H1 (cell line): ENCODE measurements around the gene STYXL1. TPM values are rescaled to one million over a fixed set of nuclear protein-coding genes. Genes with fewer than 3 reads are reported as not detected.

Experiments used
- BACH1 ChIP-seq: IDR thresholded peaks from 2 replicates; pipeline ENCODE4 v1.6.1; 2012; ENCODE audit warnings: low read length, improper control_type of control experiment
- FOSL1 ChIP-seq: IDR thresholded peaks from 2 replicates; pipeline ENCODE4 v1.6.1; 2011; ENCODE audit warnings: mild to moderate bottlenecking, low read depth, low read length, moderate library complexity; ENCODE audit not compliant: insufficient read depth
- KDM1A ChIP-seq: fragments of 200-600, 300-600 bp; sonication (generic); IDR thresholded peaks from 2 replicates; pipeline ENCODE4 v1.7.1; 2016; ENCODE audit warnings: mild to moderate bottlenecking, low read length, borderline replicate concordance
- SAP30 ChIP-seq: fragments of 300-600 bp; sonication (generic); IDR thresholded peaks from 2 replicates; pipeline ENCODE4 v1.7.1; 2012; ENCODE audit warnings: low read length, moderate library complexity, mild to moderate bottlenecking, inconsistent platforms; ENCODE audit not compliant: insufficient read depth, insufficient replicate concordance
- SIX5 ChIP-seq: IDR thresholded peaks from 2 replicates; pipeline ENCODE4 v1.6.1; 2011; ENCODE audit warnings: mild to moderate bottlenecking, low read depth, low read length
- polyA plus RNA-seq, 7 experiments: library from polyadenylated mRNA; depleted of rRNA in 3 of 7; stranded (reverse) in 5 of 7; unstranded in 2 of 7; fragments of >200 nt in 5 of 7; fragments of 200-250 nt in 2 of 7; gene quantifications; 1 replicate in 5 of 7; 2 replicates in 1 of 7; 4 replicates in 1 of 7; pipeline versions ENCODE4 v1.2.1 to v1.2.3, GENCODE V29; 2011 to 2013; ENCODE audit warnings: missing spikeins in 2 of 7, mixed read lengths in 2 of 7
- total RNA-seq: library from RNA; stranded (reverse); fragmentation: NEBNext Ultra II Directional; extraction: Animal tissue kit (Norgen Biotek cat#: 25700); gene quantifications from 2 replicates; pipeline ENCODE4 v1.2.1, GENCODE V29; 2021
- TF ChIP-seq, protein P1 (sequence below): fragments of 300-600 bp; sonication (generic); IDR thresholded peaks from 2 replicates; pipeline ENCODE4 v1.7.1; 2012; ENCODE audit warnings: low read length, moderate library complexity, mild to moderate bottlenecking, inconsistent platforms; ENCODE audit not compliant: insufficient replicate concordance

STYXL1 gene
- total and polyA plus RNA-seq, 2 of the 8 experiments (the other 6 are each of a cell fraction or from before 2014, with no cell fraction given) = 32.3 to 53.9 TPM

DNA sequence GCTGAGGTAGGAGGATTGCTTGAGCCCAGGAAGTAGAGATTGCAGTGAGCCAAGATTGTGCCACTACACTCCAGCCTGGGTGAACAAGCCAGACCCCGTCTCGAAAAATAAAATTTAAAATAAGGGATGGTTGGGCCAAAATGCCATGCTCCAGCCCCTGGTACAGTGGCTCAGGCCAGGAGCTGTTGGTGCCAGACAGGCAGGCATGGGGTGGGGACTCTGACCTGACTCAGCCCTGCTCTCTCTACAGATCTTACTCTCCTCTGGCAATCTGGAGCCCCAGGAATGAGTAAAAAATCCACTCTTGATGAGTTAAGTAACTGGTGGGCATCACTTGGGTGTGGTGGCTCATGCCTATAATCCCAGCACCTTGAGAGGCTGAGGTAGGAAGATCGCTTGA is 45.0 kb downstream of the STYXL1 start (continued):
- TF ChIP-seq, protein P1, sequence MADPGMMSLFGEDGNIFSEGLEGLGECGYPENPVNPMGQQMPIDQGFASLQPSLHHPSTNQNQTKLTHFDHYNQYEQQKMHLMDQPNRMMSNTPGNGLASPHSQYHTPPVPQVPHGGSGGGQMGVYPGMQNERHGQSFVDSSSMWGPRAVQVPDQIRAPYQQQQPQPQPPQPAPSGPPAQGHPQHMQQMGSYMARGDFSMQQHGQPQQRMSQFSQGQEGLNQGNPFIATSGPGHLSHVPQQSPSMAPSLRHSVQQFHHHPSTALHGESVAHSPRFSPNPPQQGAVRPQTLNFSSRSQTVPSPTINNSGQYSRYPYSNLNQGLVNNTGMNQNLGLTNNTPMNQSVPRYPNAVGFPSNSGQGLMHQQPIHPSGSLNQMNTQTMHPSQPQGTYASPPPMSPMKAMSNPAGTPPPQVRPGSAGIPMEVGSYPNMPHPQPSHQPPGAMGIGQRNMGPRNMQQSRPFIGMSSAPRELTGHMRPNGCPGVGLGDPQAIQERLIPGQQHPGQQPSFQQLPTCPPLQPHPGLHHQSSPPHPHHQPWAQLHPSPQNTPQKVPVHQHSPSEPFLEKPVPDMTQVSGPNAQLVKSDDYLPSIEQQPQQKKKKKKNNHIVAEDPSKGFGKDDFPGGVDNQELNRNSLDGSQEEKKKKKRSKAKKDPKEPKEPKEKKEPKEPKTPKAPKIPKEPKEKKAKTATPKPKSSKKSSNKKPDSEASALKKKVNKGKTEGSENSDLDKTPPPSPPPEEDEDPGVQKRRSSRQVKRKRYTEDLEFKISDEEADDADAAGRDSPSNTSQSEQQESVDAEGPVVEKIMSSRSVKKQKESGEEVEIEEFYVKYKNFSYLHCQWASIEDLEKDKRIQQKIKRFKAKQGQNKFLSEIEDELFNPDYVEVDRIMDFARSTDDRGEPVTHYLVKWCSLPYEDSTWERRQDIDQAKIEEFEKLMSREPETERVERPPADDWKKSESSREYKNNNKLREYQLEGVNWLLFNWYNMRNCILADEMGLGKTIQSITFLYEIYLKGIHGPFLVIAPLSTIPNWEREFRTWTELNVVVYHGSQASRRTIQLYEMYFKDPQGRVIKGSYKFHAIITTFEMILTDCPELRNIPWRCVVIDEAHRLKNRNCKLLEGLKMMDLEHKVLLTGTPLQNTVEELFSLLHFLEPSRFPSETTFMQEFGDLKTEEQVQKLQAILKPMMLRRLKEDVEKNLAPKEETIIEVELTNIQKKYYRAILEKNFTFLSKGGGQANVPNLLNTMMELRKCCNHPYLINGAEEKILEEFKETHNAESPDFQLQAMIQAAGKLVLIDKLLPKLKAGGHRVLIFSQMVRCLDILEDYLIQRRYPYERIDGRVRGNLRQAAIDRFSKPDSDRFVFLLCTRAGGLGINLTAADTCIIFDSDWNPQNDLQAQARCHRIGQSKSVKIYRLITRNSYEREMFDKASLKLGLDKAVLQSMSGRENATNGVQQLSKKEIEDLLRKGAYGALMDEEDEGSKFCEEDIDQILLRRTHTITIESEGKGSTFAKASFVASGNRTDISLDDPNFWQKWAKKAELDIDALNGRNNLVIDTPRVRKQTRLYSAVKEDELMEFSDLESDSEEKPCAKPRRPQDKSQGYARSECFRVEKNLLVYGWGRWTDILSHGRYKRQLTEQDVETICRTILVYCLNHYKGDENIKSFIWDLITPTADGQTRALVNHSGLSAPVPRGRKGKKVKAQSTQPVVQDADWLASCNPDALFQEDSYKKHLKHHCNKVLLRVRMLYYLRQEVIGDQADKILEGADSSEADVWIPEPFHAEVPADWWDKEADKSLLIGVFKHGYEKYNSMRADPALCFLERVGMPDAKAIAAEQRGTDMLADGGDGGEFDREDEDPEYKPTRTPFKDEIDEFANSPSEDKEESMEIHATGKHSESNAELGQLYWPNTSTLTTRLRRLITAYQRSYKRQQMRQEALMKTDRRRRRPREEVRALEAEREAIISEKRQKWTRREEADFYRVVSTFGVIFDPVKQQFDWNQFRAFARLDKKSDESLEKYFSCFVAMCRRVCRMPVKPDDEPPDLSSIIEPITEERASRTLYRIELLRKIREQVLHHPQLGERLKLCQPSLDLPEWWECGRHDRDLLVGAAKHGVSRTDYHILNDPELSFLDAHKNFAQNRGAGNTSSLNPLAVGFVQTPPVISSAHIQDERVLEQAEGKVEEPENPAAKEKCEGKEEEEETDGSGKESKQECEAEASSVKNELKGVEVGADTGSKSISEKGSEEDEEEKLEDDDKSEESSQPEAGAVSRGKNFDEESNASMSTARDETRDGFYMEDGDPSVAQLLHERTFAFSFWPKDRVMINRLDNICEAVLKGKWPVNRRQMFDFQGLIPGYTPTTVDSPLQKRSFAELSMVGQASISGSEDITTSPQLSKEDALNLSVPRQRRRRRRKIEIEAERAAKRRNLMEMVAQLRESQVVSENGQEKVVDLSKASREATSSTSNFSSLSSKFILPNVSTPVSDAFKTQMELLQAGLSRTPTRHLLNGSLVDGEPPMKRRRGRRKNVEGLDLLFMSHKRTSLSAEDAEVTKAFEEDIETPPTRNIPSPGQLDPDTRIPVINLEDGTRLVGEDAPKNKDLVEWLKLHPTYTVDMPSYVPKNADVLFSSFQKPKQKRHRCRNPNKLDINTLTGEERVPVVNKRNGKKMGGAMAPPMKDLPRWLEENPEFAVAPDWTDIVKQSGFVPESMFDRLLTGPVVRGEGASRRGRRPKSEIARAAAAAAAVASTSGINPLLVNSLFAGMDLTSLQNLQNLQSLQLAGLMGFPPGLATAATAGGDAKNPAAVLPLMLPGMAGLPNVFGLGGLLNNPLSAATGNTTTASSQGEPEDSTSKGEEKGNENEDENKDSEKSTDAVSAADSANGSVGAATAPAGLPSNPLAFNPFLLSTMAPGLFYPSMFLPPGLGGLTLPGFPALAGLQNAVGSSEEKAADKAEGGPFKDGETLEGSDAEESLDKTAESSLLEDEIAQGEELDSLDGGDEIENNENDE = no peak
- no peak for TF ChIP-seq SIX5
- no peak for TF ChIP-seq SAP30
- no peak for TF ChIP-seq FOSL1
- no peak for TF ChIP-seq BACH1
- TF ChIP-seq KDM1A = no peak
- TF ChIP-seq, all 59 proteins: peak for 0
